GM10847 (cell line): ENCODE data around the gene SCAPER.

Experiments
- POLR2A ChIP-seq: IDR thresholded peaks from 2 replicates; pipeline ENCODE4 v1.6.1; 2011; ENCODE audit not compliant: insufficient read length; ENCODE audit errors: extremely low read depth

SCAPER gene

GRCh38 chr15:76931397-76932134, 26.4 kb upstream of the SCAPER start, which contains the start of gene RCN2:
TSS of gene RCN2 (plus strand) at chr15:76931749. CDS start at chr15:76931842, 93 bp downstream.
- TF ChIP-seq POLR2A: peak; percentile 92

GRCh38 chr15:76930831-76931396, 25.8 kb upstream of the SCAPER start:
- no peak for TF ChIP-seq POLR2A

GRCh38 chr15:76929011-76929760, 24.0 kb upstream of the SCAPER start:
- TF ChIP-seq POLR2A: no peak

GRCh38 chr15:76928201-76928600, 23.1 kb upstream of the SCAPER start:
- no peak for TF ChIP-seq POLR2A

GRCh38 chr15:76916369-76916768, 11.2 kb upstream of the SCAPER start:
- no peak for TF ChIP-seq POLR2A

GRCh38 chr15:76913737-76914136, 8.6 kb upstream of the SCAPER start:
- TF ChIP-seq POLR2A: no peak

- no peak for TF ChIP-seq POLR2A
Observed at GRCh38 chr15:76912430-76912829, 7.3 kb upstream of the SCAPER start.

- no peak for TF ChIP-seq POLR2A
Observed at GRCh38 chr15:76905855-76906254, 715 bp upstream of the SCAPER start.

- TF ChIP-seq POLR2A: no peak
Observed at GRCh38 chr15:76904461-76905012, 603 bp downstream of the SCAPER start.

- no peak for TF ChIP-seq POLR2A
Observed at GRCh38 chr15:76903251-76903681, 1.9 kb downstream of the SCAPER start.

- TF ChIP-seq POLR2A: no peak
Observed at GRCh38 chr15:76901965-76902364, 3.2 kb downstream of the SCAPER start.

GRCh38 chr15:76898102-76898501, 7.0 kb downstream of the SCAPER start:
- TF ChIP-seq POLR2A: no peak

GRCh38 chr15:76894174-76894573, 11.0 kb downstream of the SCAPER start:
- TF ChIP-seq POLR2A: no peak

GRCh38 chr15:76885212-76885611, 19.9 kb downstream of the SCAPER start:
- TF ChIP-seq POLR2A: no peak

GRCh38 chr15:76875911-76876310, 29.2 kb downstream of the SCAPER start:
- TF ChIP-seq POLR2A: no peak

GRCh38 chr15:76871930-76872329, 33.2 kb downstream of the SCAPER start:
- TF ChIP-seq POLR2A: no peak

GRCh38 chr15:76868740-76869139, 36.4 kb downstream of the SCAPER start:
- no peak for TF ChIP-seq POLR2A
